ENCODE measurements around the gene MARVELD1.
"Not testable (repeated sequence)": the region's sequence is repeated elsewhere in the genome, so short reads cannot be mapped to it uniquely, and the experiment has no call there.

MARVELD1 gene

DNA sequence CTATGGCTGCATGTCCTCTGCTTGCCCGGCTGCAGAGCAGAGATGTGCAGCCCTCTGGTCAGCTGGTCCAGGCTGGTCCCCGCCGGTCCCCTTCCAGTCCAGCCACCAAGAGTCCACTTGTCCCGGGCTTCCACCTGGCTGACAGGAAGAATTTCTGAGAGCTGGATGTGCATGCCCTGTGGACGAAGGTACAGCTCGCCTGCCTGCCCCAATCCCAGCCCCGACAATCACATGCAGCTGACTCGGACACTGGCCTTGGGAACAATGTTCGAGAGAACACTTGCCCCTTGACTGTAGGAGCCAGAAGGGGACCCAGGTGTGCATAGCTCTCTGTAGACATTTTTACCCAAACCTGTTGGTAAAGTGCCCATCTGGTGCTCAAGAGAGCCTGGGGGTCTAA is 38.3 kb upstream of the MARVELD1 start:
- no peak for DNase-seq (ENCODE audit: extremely low read depth, low read depth)
- H3K4me3 ChIP-seq (replicated peaks; ENCODE audit: low read depth, low read length): no peak overlapping the region
- TF ChIP-seq, protein P1, sequence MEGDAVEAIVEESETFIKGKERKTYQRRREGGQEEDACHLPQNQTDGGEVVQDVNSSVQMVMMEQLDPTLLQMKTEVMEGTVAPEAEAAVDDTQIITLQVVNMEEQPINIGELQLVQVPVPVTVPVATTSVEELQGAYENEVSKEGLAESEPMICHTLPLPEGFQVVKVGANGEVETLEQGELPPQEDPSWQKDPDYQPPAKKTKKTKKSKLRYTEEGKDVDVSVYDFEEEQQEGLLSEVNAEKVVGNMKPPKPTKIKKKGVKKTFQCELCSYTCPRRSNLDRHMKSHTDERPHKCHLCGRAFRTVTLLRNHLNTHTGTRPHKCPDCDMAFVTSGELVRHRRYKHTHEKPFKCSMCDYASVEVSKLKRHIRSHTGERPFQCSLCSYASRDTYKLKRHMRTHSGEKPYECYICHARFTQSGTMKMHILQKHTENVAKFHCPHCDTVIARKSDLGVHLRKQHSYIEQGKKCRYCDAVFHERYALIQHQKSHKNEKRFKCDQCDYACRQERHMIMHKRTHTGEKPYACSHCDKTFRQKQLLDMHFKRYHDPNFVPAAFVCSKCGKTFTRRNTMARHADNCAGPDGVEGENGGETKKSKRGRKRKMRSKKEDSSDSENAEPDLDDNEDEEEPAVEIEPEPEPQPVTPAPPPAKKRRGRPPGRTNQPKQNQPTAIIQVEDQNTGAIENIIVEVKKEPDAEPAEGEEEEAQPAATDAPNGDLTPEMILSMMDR (IDR thresholded peaks at IDR 0.05; ENCODE audit: low read depth, low read length, missing control alignments): no peak

DNA sequence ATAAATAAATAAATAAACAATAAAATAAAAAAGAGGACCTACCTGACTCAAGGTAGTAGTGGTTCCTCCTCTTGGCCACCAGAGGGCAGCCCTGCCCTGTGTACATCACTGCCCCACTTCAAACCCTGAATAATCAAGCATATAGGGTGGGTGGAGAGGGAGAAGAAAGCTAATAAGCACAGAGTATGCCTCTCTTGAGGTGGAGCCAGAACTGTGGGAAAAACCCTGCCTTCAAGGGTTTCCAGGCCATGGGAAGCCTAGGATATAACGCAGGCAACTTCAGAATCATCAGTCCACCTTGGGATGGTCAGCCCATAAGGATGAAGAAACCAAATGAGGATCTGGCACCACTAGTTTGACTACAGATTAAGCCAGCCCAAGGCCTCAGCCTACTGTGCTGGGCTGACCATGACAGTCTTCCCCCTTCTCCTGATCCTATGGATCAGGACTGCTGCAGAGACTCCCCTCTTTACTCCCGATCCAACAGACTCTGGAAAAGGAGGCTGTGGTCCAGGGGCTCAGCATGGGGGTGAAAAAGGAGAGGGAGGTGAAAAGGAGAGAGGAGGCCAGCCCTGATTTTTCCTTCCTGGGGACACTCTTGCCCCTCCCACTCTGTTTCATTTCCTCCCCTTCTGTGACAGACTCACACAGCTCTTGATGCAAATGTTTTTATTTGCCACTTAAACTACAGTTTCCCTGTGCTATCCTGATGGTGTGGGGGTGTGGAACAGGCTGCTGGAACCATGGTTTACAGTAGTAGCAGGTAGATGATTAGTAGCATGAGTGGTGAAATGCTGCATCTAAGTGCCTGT is 36.6 kb upstream of the MARVELD1 start:
- TF ChIP-seq, protein P1 (IDR thresholded peaks at IDR 0.05; ENCODE audit: low read depth, low read length, missing control alignments): peak; percentile 87
- DNase-seq (ENCODE audit: extremely low read depth, low read depth): no peak
- H3K4me3 ChIP-seq (replicated peaks; ENCODE audit: low read depth, low read length): no peak overlapping the region

DNA sequence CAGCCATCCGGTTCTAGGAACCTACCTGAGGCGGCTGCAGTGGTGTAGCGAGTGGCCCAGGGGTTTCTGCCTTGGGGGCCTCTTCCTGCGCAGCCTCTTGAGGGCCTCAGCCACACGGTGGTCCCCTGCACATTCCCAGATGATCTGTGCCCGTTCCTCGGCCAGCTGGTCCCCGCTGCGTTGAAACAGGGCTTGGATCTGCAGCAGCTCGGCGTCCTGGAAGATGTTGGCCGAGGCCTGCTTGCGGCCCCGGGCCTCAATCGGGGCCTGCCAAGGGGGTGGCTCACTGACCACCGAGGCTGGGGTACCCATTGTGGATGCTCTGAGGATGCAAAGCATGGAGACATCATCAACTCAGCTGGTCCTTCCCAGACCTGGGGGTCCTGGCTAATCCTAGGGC is 33.9 kb upstream of the MARVELD1 start:
- DNase-seq (ENCODE audit: extremely low read depth, low read depth): no peak
- TF ChIP-seq, protein P1 (IDR thresholded peaks at IDR 0.05; ENCODE audit: low read depth, low read length, missing control alignments): no peak
- H3K4me3 ChIP-seq (replicated peaks; ENCODE audit: low read depth, low read length): no peak overlapping the region

DNA sequence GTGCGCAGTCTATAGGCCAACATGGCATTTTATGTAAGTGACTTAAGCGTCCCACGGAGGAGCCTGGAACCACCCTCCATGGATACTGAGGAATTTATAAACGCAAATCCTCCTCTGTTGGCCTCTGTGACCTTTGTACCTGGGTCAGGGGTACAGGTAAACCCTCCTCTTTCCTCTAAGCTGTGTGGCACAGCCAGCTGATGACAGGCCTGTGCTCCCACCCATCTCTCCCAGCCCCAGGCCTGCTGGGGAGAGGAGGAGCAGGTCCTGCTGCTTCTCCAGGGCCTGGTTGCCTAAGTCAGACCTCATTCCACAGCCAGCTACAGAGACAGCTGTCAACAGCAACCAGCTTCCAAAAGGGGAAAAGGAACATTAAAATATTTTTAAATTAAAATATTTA is 31.5 kb upstream of the MARVELD1 start:
- TF ChIP-seq, protein P1 (IDR thresholded peaks at IDR 0.05; ENCODE audit: low read depth, low read length, missing control alignments): no peak
- no peak overlapping the region for H3K4me3 ChIP-seq (replicated peaks; ENCODE audit: low read depth, low read length)
- DNase-seq (ENCODE audit: extremely low read depth, low read depth): no peak

DNA sequence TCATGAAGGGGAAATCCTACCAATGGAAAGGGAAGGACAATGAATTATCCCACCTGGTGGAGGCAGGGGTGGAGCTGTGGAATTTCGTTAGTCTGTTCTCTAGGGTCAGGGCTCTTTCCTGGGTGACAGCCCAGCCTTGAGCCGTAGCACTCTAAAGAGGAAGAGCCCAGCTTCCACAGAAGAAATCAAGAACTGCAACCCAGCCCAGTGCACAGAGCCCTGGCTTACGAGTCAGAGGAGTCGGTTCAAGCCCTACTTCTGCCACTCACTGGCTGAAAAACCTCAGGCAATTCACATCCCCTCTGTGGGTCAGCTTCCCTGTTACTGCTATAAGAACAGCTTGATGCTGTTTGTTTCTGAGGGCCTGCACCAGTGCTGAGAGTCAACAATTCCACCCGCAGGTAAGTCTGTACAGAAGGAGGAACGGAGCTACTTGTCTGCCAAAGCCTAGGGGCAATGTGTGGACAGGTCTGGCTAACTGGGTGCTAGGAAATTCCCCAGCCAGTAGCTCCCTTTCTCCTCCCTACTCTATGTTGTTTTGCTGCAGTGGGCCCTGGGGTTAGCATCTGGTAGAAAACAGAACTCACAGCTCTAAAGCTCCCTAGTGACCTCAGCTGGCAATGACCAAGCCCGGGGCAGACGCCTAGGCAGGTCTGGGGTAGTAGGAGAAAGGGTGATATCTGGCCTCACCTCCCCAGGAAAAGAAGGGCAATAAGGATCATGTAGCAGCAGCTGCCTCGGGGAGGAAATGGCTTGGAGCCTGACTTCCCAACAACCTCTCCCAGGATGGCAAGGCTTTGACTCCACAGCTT is 29.8 kb upstream of the MARVELD1 start:
- DNase-seq (ENCODE audit: extremely low read depth, low read depth): no peak
- TF ChIP-seq, protein P1 (IDR thresholded peaks at IDR 0.05; ENCODE audit: low read depth, low read length, missing control alignments): no peak
- peak overlapping the region; percentile 24 for H3K4me3 ChIP-seq (replicated peaks; ENCODE audit: low read depth, low read length)

DNA sequence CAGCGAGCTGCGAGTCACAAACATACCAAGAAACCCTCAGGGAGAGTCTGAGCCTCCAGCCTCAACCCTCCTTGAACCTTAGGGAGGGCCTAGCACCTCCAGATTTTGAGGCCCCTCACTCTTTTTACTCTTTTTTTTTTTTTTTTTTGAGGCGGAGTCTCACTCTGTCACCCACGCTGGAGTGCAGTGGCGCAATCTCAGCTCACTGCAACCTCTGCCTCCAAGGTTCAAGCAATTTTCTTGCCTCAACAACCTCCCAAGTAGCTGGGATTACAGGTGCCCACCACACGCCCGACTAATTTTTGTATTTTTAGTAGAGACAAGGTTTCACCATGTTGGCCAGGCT is 29.2 kb upstream of the MARVELD1 start:
- peak overlapping the region; percentile 86 for H3K4me3 ChIP-seq (replicated peaks; ENCODE audit: low read depth, low read length)
- DNase-seq (ENCODE audit: extremely low read depth, low read depth): not testable (repeated sequence)

DNA sequence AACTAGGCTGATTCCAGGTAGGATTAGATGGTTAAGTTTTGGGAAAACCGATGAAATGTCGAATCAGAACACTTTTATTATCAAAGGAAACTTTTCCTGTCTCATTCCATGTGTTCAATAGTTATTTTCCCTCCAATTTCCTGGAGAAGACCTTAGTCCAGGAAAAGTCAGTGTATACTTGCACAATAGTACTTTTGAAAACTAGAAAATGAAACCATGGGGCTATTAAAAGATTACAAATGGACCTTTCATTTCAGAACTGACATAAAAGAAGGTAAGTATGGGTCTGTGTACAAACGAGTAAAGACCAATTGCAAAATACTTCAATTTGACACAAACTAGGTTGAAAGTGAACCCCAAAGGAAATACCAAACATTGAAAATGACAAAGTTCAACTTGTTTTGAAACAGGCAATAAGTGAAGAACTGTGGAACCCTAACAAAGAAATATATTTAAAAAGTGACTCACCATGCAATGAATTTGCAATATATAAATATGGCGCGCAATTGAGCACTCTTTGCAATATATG is 28.6 kb upstream of the MARVELD1 start:
- TF ChIP-seq, protein P1 (IDR thresholded peaks at IDR 0.05; ENCODE audit: low read depth, low read length, missing control alignments): no peak
- DNase-seq (ENCODE audit: extremely low read depth, low read depth): no peak
- peak overlapping the region; percentile 86 for H3K4me3 ChIP-seq (replicated peaks; ENCODE audit: low read depth, low read length)
